WERI-Rb-1 (cell line): Measurements from ENCODE around the gene CAVIN3.

Experiments used
- DNase-seq: peaks from one replicate; pipeline ENCODE4 v3.0.0-alpha.2; 2020
- H3K27ac ChIP-seq: fragments of 250-450 bp; sonication (Bioruptor Pico); 2 replicates; pipeline ENCODE4 v1.5.1; 2020; ENCODE audit warnings: mild to moderate bottlenecking, moderate library complexity
- H3K27me3 ChIP-seq: fragments of 250-450 bp; sonication (Bioruptor Pico); 2 replicates; pipeline ENCODE4 v1.5.1; 2021; ENCODE audit warnings: mild to moderate bottlenecking, low read depth, moderate library complexity; ENCODE audit not compliant: insufficient read depth, severe bottlenecking
- H3K36me3 ChIP-seq: fragments of 250-450 bp; sonication (Bioruptor Pico); 2 replicates; pipeline ENCODE4 v1.5.1; 2020; ENCODE audit warnings: mild to moderate bottlenecking, moderate library complexity
- H3K4me3 ChIP-seq: 2 replicates; pipeline ENCODE4 v1.5.1; 2011; ENCODE audit warnings: low read depth, mild to moderate bottlenecking, control low read depth, low read length
- H3K9me3 ChIP-seq: fragments of 250-450 bp; sonication (Bioruptor Pico); 2 replicates; pipeline ENCODE4 v1.5.1; 2021; ENCODE audit warnings: mild to moderate bottlenecking, moderate library complexity; ENCODE audit not compliant: severe bottlenecking
- CTCF ChIP-seq: IDR thresholded peaks from 2 replicates; pipeline ENCODE4 v1.5.1; 2011; ENCODE audit warnings: low read depth, mild to moderate bottlenecking, control low read depth, inconsistent platforms, low read length

The CAVIN3 gene

GRCh38 chr11:6315811-6316425, 4.4 kb downstream of the CAVIN3 start:
- DNase-seq: peak; percentile 58

GRCh38 chr11:6312106-6312505, 8.2 kb downstream of the CAVIN3 start:
- DNase-seq: no peak
- Histone ChIP-seq H3K36me3 (no peaks in the 10 kb centered on the region), H3K27ac (no peak overlapping the region), H3K4me3 (no peak overlapping the region), H3K9me3 (no peaks in the 10 kb centered on the region), H3K27me3 (peaks cover 7% of the 10 kb centered on the region)
- no peak for TF ChIP-seq CTCF

More at GRCh38 chr11:6315811-6316425, 4.4 kb downstream of the CAVIN3 start:
- Histone ChIP-seq H3K27me3 (peaks cover 7% of the 10 kb centered on the region), H3K36me3 (no peaks in the 10 kb centered on the region), H3K27ac (no peak overlapping the region), H3K4me3 (no peak overlapping the region), H3K9me3 (no peaks in the 10 kb centered on the region)
- peak; percentile 90 for TF ChIP-seq CTCF

- DNase-seq: no peak
- Histone ChIP-seq H3K27me3 (no peaks in the 10 kb centered on the region), H3K9me3 (no peaks in the 10 kb centered on the region), H3K4me3 (no peak overlapping the region), H3K27ac (no peak overlapping the region), H3K36me3 (no peaks in the 10 kb centered on the region)
- no peak for TF ChIP-seq CTCF
Observed at GRCh38 chr11:6307876-6308275, 12.4 kb downstream of the CAVIN3 start.

GRCh38 chr11:6305297-6305696, 15.0 kb downstream of the CAVIN3 start:
- H3K4me3 ChIP-seq: no peak overlapping the region
- no peak for DNase-seq
- no peak for TF ChIP-seq CTCF
- no peaks in the 10 kb centered on the region for H3K9me3 ChIP-seq
- no peaks in the 10 kb centered on the region for H3K27me3 ChIP-seq
- H3K27ac ChIP-seq: 0 out of 2 replicates have a peak overlapping the region, but pooled peaks have one; percentile 11
- H3K36me3 ChIP-seq: no peaks in the 10 kb centered on the region

- peak; percentile 28 for DNase-seq
- TF ChIP-seq CTCF: no peak
- H3K27me3 ChIP-seq: no peaks in the 10 kb centered on the region
Observed at GRCh38 chr11:6303661-6304060, 16.6 kb downstream of the CAVIN3 start.

GRCh38 chr11:6301096-6301495, 19.2 kb downstream of the CAVIN3 start:
- no peak overlapping the region for H3K27ac ChIP-seq
- H3K36me3 ChIP-seq: no peaks in the 10 kb centered on the region
- H3K9me3 ChIP-seq: no peaks in the 10 kb centered on the region
- H3K27me3 ChIP-seq: no peaks in the 10 kb centered on the region
- DNase-seq: no peak
- no peak overlapping the region for H3K4me3 ChIP-seq
- TF ChIP-seq CTCF: no peak

More at GRCh38 chr11:6303661-6304060, 16.6 kb downstream of the CAVIN3 start:
- Histone ChIP-seq H3K4me3 (no peak overlapping the region), H3K9me3 (no peaks in the 10 kb centered on the region), H3K36me3 (no peaks in the 10 kb centered on the region), H3K27ac (no peak overlapping the region)
